GM06990 (cell line): Measurements from ENCODE around the gene SNX18.

Source experiments
- DNase-seq: peaks from one replicate; pipeline ENCODE4 v3.0.0-alpha.2; 2011; ENCODE audit not compliant: insufficient read length; ENCODE audit errors: extremely low read depth
- H3K27me3 ChIP-seq: replicated peaks from 2 replicates; pipeline ENCODE4 v1.6.0; 2011; ENCODE audit warnings: low read length; ENCODE audit not compliant: control insufficient read depth, insufficient read depth
- H3K36me3 ChIP-seq: 2 replicates; pipeline ENCODE4 v1.5.1; 2011; ENCODE audit warnings: low read length; ENCODE audit not compliant: control insufficient read depth, insufficient read depth
- H3K4me3 ChIP-seq: replicated peaks from 2 replicates; pipeline ENCODE4 v1.5.1; 2011; ENCODE audit warnings: low read depth, mild to moderate bottlenecking, control low read depth, low read length
- CTCF ChIP-seq: IDR thresholded peaks from 2 replicates; pipeline ENCODE4 v1.5.1; 2011; ENCODE audit warnings: low read length, control low read depth, mild to moderate bottlenecking, inconsistent platforms; ENCODE audit not compliant: insufficient read depth, poor library complexity, severe bottlenecking

Gene SNX18

GRCh38 chr5:54525261-54525660 is 7.7 kb downstream of the SNX18 start:
- H3K27me3 ChIP-seq = no peaks in the 10 kb centered on the region; the same call in 1 of the 2 replicates
- no peak overlapping the region for H3K4me3 ChIP-seq
- no peak for DNase-seq
- H3K36me3 ChIP-seq = no peaks in the 10 kb centered on the region
- TF ChIP-seq CTCF = no peak

DNA sequence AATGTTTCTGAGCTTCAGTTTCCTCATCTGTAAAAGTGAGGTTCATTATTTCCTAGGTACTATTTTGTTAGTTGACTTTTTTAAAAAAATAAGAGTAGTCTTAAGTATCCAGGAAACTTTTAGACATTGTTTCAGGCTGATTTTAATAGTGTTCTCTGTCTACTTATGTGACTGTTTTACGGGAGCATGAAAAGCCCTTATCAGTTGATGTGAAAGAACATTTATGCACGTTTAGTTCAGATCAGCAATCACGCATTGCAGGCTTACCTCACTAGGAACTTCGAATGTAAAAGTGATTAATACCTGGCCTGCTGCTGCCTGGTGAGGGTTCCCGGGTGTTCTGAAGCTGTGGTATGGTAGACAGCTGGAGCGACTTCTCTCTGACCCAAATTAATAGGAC is 8.1 kb downstream of the SNX18 start:
- Histone ChIP-seq H3K27me3 (no peaks in the 10 kb centered on the region; the same call in 1 of the 2 replicates), H3K36me3 (no peaks in the 10 kb centered on the region), H3K4me3 (no peak overlapping the region)
- no peak for DNase-seq
- TF ChIP-seq CTCF = no peak

DNA sequence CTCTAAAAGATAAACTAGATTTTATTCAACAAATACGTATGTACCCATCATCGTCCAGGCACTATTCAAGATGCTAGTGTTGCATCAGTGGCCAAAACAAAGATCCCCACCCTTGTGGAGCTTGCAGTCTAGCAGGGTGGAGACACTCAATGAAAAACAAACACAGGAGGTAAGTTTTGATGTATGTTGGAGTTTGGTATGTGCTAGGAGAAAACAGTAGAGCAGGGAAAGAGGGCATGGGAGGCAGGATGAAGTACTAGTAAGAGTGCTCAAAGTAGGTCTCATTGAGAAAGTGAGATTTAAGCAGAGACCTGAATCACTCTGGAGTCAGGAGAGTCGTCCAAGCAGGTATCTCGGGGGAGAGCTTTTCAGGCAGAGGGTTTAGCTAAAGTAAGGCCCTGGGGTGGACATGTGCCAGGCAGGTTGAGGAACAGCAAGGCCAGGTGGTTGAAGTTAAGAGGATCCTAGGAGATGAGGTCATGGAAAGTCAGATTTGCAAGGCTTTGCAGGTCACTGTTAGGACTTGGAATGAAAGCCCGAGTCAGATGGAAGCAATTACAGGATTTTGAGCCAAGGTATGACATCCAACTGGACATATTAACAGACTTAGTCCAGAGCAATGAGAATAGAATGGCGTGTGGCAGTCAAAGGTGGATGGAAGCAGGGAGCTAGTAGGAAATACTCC is 9.2 kb downstream of the SNX18 start:
- Histone ChIP-seq H3K4me3 (no peak overlapping the region), H3K36me3 (no peaks in the 10 kb centered on the region), H3K27me3 (no peaks in the 10 kb centered on the region; the same call in 1 of the 2 replicates)
- no peak for DNase-seq
- TF ChIP-seq CTCF = no peak

DNA sequence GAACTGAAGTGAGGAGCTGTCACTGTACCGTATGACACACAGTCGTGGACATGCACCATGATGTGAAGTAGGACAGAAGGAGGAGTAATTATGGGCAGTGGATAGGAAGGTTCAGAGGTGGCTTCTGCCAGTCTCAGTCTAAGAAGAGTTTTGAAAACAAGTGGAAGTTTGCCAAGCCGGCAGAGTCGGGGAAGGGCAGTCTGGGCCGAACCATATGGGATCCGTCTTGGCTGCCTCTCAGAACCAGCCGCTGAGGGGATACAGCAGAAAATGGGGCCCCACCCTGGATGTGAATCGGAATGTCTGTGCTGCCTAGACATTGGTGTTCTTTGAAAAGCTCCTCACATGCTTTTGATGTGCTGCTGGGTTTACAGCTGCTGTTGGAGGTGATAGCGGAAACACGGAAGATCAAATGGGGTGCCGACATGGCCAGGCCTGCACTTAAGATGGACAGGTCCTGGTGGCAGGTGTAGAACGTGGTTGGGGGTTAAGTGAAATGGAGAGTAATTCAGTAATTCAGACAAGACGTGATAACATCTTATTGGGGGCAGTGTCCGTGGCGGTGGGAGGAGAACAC is 11.2 kb downstream of the SNX18 start:
- DNase-seq = no peak
- no peak overlapping the region for H3K4me3 ChIP-seq
- H3K27me3 ChIP-seq = no peaks in the 10 kb centered on the region; the same call in 1 of the 2 replicates
- no peak for TF ChIP-seq CTCF
- H3K36me3 ChIP-seq = no peaks in the 10 kb centered on the region

DNA sequence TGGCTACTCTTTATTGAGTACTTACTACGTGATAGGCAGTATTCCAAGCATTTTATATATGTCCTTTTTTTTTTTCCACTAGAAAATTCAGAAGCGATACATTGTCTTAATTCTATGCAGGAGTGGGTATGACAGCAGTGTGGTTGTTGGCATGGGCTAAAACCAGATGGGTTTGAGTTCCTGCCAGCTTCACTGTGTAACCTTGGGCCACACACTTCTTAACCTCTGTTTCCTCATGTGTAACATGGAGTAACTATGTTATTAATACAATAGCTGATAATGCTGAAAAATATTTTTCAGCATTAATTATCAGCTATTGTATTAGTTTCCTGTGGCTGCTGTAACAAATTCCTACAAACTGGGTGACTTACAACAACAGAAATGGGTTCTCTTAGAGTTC is 12.0 kb downstream of the SNX18 start:
- H3K4me3 ChIP-seq = no peak overlapping the region
- no peaks in the 10 kb centered on the region; the same call in 1 of the 2 replicates for H3K27me3 ChIP-seq
- TF ChIP-seq CTCF = no peak
- no peaks in the 10 kb centered on the region for H3K36me3 ChIP-seq
- no peak for DNase-seq
